SK-MEL-5 (cell line): ENCODE data around the gene RBM26. TPM values are rescaled to one million over a fixed set of nuclear protein-coding genes. Genes with fewer than 3 reads are reported as not detected.

ENCODE experiments used
- DNase-seq: peaks from one replicate; pipeline ENCODE4 v3.0.0-alpha.2; 2016; ENCODE audit warnings: low read depth, low spot score
- in situ Hi-C: cut with HindIII; loops from 2 replicates; pipeline ENCODE4 v1.10.0; 2016; ENCODE audit warnings: low sequenced_read_pairs, high pct_unique_total_duplicates, low pct_unique_long_range_greater_than_20kb
- total RNA-seq: library from RNA; depleted of rRNA; stranded (reverse); fragments of >200 nt; shearing (Covaris generic); gene quantifications from 2 replicates; pipeline ENCODE4 v1.2.3, GENCODE V29; 2014

RBM26 gene
- total RNA-seq, 1 experiment from 2014 or later, result 26.4 TPM

GRCh38 chr13:79432086-79432485 lies 26.0 kb upstream of the RBM26 start:
- no peak for DNase-seq
- in situ Hi-C loops, result no loop called here

- in situ Hi-C loops, result no loop called here
Measured at GRCh38 chr13:79429309-79429708, 23.3 kb upstream of the RBM26 start.

GRCh38 chr13:79427883-79428282 lies 21.8 kb upstream of the RBM26 start:
- in situ Hi-C loops, result no loop called here
- no peak for DNase-seq

More at GRCh38 chr13:79429309-79429708, 23.3 kb upstream of the RBM26 start:
- DNase-seq, result no peak

GRCh38 chr13:79427265-79427664 lies 21.2 kb upstream of the RBM26 start:
- no peak for DNase-seq
- in situ Hi-C loops, result no loop called here

- in situ Hi-C loops, result no loop called here
- peak; percentile 76 for DNase-seq
Measured at GRCh38 chr13:79423801-79424642, 18.0 kb upstream of the RBM26 start.

- DNase-seq, result no peak
- in situ Hi-C loops, result no loop called here
Measured at GRCh38 chr13:79423340-79423739, 17.3 kb upstream of the RBM26 start.

- in situ Hi-C loops, result no loop called here
- no peak for DNase-seq
Measured at GRCh38 chr13:79419365-79419764, 13.3 kb upstream of the RBM26 start.

GRCh38 chr13:79417741-79418140 lies 11.7 kb upstream of the RBM26 start:
- in situ Hi-C loops, result no loop called here
- DNase-seq, result no peak

- DNase-seq, result no peak
- in situ Hi-C loops, result no loop called here
Measured at GRCh38 chr13:79413521-79413920, 7.5 kb upstream of the RBM26 start.

GRCh38 chr13:79409828-79410227 lies 3.8 kb upstream of the RBM26 start:
- in situ Hi-C loops, result no loop called here
- DNase-seq, result no peak

GRCh38 chr13:79407349-79407979 lies 1.4 kb upstream of the RBM26 start:
- no peak for DNase-seq
- in situ Hi-C loops, result no loop called here

- in situ Hi-C loops, result no loop called here
- no peak for DNase-seq
Measured at GRCh38 chr13:79406597-79406908, 498 bp upstream of the RBM26 start.

GRCh38 chr13:79405501-79405830 lies 589 bp downstream of the RBM26 start:
- in situ Hi-C loops, result no loop called here
- DNase-seq, result peak; percentile 30

- in situ Hi-C loops, result no loop called here
- DNase-seq, result no peak
Measured at GRCh38 chr13:79404985-79405384, 1.1 kb downstream of the RBM26 start.

- in situ Hi-C loops, result no loop called here
- no peak for DNase-seq
Measured at GRCh38 chr13:79404361-79404760, 1.7 kb downstream of the RBM26 start.

GRCh38 chr13:79403113-79403512 lies 2.9 kb downstream of the RBM26 start:
- in situ Hi-C loops, result no loop called here
- DNase-seq, result no peak

- in situ Hi-C loops, result no loop called here
- no peak for DNase-seq
Measured at GRCh38 chr13:79402679-79403078, 3.4 kb downstream of the RBM26 start.

GRCh38 chr13:79402074-79402635 lies 3.9 kb downstream of the RBM26 start:
- DNase-seq, result no peak
- in situ Hi-C loops, result no loop called here
